Transverse colon (tissue), 4 donors: ENCODE measurements around the gene TJAP1.

ENCODE experiments used
- EP300 ChIP-seq: sonication (generic); formaldehyde crosslinking; IDR thresholded peaks from one replicate; pipeline ENCODE4 v1.6.1; 2017; ENCODE audit warnings: antibody characterized with exemption, low read depth
- POLR2A ChIP-seq: fragments of 450-650 bp; IDR thresholded peaks from one replicate; pipeline ENCODE4 v1.6.1; 2016; ENCODE audit warnings: antibody characterized with exemption, mild to moderate bottlenecking, moderate library complexity
- POLR2AphosphoS5 ChIP-seq, 3 donors: sonication (generic); formaldehyde crosslinking; IDR thresholded peaks; one replicate each; pipeline ENCODE4 v1.6.1; 2016; ENCODE audit warnings: antibody characterized with exemption in 3 of 3
- TF ChIP-seq, protein P1 (sequence below), 5 experiments: fragments of 200-600 bp in 3 of 5; fragments of 450-650 bp in 2 of 5; sonication (generic) in 3 of 5; IDR thresholded peaks; 1 replicate in 2 of 5; 2 replicates in 3 of 5; pipeline ENCODE4 v1.5.1; 2016 to 2017; ENCODE audit warnings: antibody characterized with exemption in 5 of 5, inconsistent platforms in 3 of 5, mild to moderate bottlenecking in 2 of 5, moderate library complexity in 1 of 5

DNA sequence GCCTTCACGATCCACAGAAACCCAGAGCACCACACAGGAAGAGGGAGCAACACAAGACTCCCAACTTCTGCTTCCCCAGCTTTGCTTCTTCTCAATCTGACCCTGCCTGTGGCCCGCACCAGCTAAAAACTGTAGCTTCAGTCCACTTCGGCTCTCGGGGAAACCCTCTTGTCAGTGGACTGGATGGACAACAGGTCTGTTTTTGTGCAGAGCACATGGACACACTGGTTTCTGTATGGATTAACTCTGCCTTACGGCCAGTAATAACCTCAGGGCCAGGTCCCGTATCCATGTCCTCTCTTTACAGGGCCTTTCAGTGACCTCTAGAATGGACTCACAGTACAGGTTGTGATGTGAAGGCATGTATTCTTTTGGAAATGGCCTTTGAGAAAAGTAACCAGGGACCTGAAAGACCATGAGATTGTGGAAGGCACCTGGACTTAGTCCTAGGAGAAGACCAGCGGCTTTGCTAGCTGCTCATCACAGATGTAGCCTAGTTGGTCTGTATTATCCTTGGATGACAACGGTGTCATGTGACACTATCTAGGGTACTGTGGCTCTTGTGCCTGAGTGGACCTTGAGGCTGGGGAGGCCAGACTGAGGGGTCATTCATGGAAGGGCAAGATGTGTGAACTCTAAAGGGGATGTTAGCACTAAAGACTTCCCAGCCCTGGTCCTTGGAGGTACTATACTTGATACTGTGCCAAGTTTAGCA lies 45.3 kb downstream of the TJAP1 start:
- TF ChIP-seq, protein P1, sequence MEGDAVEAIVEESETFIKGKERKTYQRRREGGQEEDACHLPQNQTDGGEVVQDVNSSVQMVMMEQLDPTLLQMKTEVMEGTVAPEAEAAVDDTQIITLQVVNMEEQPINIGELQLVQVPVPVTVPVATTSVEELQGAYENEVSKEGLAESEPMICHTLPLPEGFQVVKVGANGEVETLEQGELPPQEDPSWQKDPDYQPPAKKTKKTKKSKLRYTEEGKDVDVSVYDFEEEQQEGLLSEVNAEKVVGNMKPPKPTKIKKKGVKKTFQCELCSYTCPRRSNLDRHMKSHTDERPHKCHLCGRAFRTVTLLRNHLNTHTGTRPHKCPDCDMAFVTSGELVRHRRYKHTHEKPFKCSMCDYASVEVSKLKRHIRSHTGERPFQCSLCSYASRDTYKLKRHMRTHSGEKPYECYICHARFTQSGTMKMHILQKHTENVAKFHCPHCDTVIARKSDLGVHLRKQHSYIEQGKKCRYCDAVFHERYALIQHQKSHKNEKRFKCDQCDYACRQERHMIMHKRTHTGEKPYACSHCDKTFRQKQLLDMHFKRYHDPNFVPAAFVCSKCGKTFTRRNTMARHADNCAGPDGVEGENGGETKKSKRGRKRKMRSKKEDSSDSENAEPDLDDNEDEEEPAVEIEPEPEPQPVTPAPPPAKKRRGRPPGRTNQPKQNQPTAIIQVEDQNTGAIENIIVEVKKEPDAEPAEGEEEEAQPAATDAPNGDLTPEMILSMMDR (IDR thresholded peaks at IDR 0.05): no peak
- TF ChIP-seq EP300 (no peak), POLR2A (no peak), POLR2AphosphoS5 (IDR thresholded peaks at IDR 0.05) (no peak)
